A673 (cell line): Measurements from ENCODE around the gene MS4A15. TPM values are rescaled to one million over a fixed set of nuclear protein-coding genes. Genes with fewer than 3 reads are reported as not detected.

Experiments used
- BruUV-seq: library from RNA; stranded (reverse); fragments of 400-500 nt; replicated peaks from 2 replicates; lab custom pipeline; 2021; lab: Mats Ljungman, UMichigan
- CTCF ChIA-PET: fragments of 300-600 bp; sonication (Branson Sonifier 250); formaldehyde crosslinking; loops from one replicate; lab custom pipeline; 2022; ENCODE audit warnings: antibody characterized with exemption; lab: Charles Lee
- POLR2A ChIA-PET: fragments of 300-600 bp; sonication (Branson Sonifier 250); formaldehyde crosslinking; loops from one replicate; lab custom pipeline; 2022; ENCODE audit warnings: antibody characterized with exemption; ENCODE audit not compliant: low non-redundant PET; lab: Charles Lee
- DNase-seq: peaks from one replicate; pipeline ENCODE4 v3.0.0-alpha.2; 2015; ENCODE audit warnings: low spot score
- H3K27ac ChIP-seq: fragments of 200-600 bp; sonication (generic); 2 replicates; pipeline ENCODE4 v1.5.1; 2016; ENCODE audit warnings: mixed run types, low read depth, mild to moderate bottlenecking, mixed read lengths, antibody characterized with exemption, low read length; ENCODE audit not compliant: poor library complexity, severe bottlenecking
- H3K27me3 ChIP-seq: fragments of 200-600 bp; sonication (generic); replicated peaks from 2 replicates; pipeline ENCODE4 v1.6.1; 2017; ENCODE audit warnings: mixed run types, low read depth, mild to moderate bottlenecking, mixed read lengths, antibody characterized with exemption, low read length; ENCODE audit not compliant: insufficient read depth, poor library complexity
- H3K36me3 ChIP-seq: fragments of 200-600 bp; sonication (generic); 2 replicates; pipeline ENCODE4 v1.6.1; 2016; ENCODE audit warnings: mixed run types, mild to moderate bottlenecking, mixed read lengths, antibody characterized with exemption, low read length; ENCODE audit not compliant: insufficient read depth, poor library complexity, severe bottlenecking
- H3K4me1 ChIP-seq: fragments of 200-600 bp; sonication (generic); 2 replicates; pipeline ENCODE4 v1.6.1; 2017; ENCODE audit warnings: mixed run types, mild to moderate bottlenecking, mixed read lengths, antibody characterized with exemption, low read length; ENCODE audit not compliant: insufficient read depth, poor library complexity, severe bottlenecking
- H3K4me3 ChIP-seq: fragments of 200-600 bp; sonication (generic); 2 replicates; pipeline ENCODE4 v1.5.1; 2016; ENCODE audit warnings: low read depth, mixed run types, mild to moderate bottlenecking, mixed read lengths, low read length; ENCODE audit not compliant: poor library complexity, severe bottlenecking
- H3K9me3 ChIP-seq: fragments of 200-600 bp; sonication (generic); 2 replicates; pipeline ENCODE4 v1.6.1; 2016; ENCODE audit warnings: mixed run types, low read depth, mild to moderate bottlenecking, mixed read lengths, antibody characterized with exemption, low read length; ENCODE audit not compliant: poor library complexity, severe bottlenecking
- EZH2 ChIP-seq: fragments of 200-600 bp; sonication (generic); IDR thresholded peaks from 2 replicates; pipeline ENCODE4 v1.6.1; 2017; ENCODE audit warnings: borderline replicate concordance, low read depth, mild to moderate bottlenecking, mixed read lengths, antibody characterized with exemption, low read length; ENCODE audit not compliant: poor library complexity, severe bottlenecking
- intact Hi-C: fragments of 100-400 bp; cut with micrococcal nuclease; formaldehyde crosslinking; loops from one replicate; pipeline ENCODE4 v1.10.0; 2022; ENCODE audit not compliant: unreplicated experiment
- total RNA-seq: library from RNA; stranded (reverse); gene quantifications from 2 replicates; pipeline ENCODE4 v1.2.3, GENCODE V29; 2021
- TF ChIP-seq, protein P1 (sequence below): fragments of 300-800, 200-600 bp; sonication (generic); conservative IDR thresholded peaks from 2 replicates; pipeline ENCODE4 v1.5.1; 2017; ENCODE audit warnings: low read depth, mild to moderate bottlenecking, antibody characterized with exemption, low read length, moderate library complexity, mixed read lengths

Gene MS4A15
- total RNA-seq, 1 experiment from 2014 or later: not detected

DNA sequence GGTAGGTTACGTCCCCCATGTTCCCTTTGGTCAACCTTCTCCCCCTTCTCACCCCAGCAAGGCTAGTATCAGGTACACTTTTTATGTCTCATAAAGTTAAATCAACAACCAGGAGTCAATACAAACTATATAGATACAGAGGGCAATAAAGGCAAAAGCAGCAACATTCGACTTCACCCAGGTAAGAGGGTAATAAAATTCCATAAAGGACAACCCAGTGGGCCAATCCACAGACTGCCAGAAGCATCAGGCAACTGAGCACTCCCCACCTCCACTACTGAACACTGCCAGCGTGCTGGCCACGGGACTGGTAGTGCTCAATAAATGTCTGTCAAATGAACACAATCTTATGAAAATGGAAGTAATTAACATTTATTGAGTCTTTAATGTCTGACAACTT is 37.3 kb upstream of the MS4A15 start:
- Histone ChIP-seq H3K4me1 (no peaks in the 10 kb centered on the region), H3K4me3 (no peak overlapping the region), H3K27me3 (peaks cover 9% of the 10 kb centered on the region), H3K9me3 (no peaks in the 10 kb centered on the region), H3K27ac (no peak overlapping the region), H3K36me3 (no peaks in the 10 kb centered on the region)
- CTCF ChIA-PET: no interaction called here
- POLR2A ChIA-PET: no interaction called here
- TF ChIP-seq, protein P1, sequence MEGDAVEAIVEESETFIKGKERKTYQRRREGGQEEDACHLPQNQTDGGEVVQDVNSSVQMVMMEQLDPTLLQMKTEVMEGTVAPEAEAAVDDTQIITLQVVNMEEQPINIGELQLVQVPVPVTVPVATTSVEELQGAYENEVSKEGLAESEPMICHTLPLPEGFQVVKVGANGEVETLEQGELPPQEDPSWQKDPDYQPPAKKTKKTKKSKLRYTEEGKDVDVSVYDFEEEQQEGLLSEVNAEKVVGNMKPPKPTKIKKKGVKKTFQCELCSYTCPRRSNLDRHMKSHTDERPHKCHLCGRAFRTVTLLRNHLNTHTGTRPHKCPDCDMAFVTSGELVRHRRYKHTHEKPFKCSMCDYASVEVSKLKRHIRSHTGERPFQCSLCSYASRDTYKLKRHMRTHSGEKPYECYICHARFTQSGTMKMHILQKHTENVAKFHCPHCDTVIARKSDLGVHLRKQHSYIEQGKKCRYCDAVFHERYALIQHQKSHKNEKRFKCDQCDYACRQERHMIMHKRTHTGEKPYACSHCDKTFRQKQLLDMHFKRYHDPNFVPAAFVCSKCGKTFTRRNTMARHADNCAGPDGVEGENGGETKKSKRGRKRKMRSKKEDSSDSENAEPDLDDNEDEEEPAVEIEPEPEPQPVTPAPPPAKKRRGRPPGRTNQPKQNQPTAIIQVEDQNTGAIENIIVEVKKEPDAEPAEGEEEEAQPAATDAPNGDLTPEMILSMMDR: no peak
- TF ChIP-seq EZH2: no peak
- no peak for DNase-seq
- intact Hi-C loops: no loop called here
- no TSS peak for BruUV-seq

DNA sequence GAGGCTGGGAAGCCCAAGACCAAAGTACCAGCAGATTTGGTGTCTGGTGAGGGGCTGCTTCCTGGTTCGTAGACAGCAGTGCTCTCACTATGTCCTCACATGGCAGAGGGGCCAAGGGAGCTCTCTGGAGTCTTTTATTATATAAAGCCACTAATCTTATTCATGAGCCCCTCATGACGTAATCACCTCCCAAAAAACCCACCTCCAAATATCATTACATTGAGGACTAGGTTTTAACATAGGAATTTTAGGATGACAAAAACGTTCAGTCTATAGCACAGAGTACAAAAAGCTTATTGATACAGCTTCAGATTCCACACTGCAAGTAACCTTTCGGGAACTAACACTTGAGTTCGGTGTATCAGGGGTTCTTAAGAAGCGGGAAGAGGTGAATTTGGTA is 36.2 kb upstream of the MS4A15 start:
- ChIA-PET POLR2A (no interaction called here), CTCF (no interaction called here)
- no peak for DNase-seq
- Histone ChIP-seq H3K4me1 (no peaks in the 10 kb centered on the region), H3K4me3 (no peak overlapping the region), H3K27ac (no peak overlapping the region), H3K27me3 (peaks cover 16% of the 10 kb centered on the region), H3K36me3 (no peaks in the 10 kb centered on the region), H3K9me3 (no peaks in the 10 kb centered on the region)
- no TSS peak for BruUV-seq
- intact Hi-C loops: no loop called here
- TF ChIP-seq, protein P1: no peak
- no peak for TF ChIP-seq EZH2

DNA sequence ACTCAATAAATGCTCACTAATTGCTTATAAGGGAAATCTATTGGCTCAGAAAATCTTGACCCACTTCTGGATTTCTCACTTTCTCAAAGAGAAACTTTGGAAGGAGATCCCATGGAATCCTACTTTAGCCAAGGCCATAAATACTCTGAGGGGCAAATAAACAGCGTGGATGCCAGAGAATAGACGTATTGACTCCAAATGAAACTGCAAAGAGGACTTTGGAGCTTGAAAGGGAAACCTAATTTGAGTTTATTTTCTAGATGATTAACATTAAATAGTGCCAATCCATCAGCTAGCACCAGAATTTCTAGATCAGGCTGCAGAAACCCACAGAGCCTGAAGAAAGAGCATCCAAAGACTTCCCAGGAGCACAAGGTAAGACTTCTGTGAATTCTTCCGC is 32.2 kb upstream of the MS4A15 start, which contains the start of gene MS4A18:
TSS of gene MS4A18 (plus strand) at position 301 of the 400 bp plus-strand sequence.
- Histone ChIP-seq H3K4me3 (no peak within 1 kb of the TSS), H3K27me3 (peaks cover 37% of the 10 kb centered on the region), H3K27ac (no peak within 1 kb of the TSS), H3K4me1 (no peaks in the 10 kb centered on the region), H3K9me3 (no peaks in the 10 kb centered on the region), H3K36me3 (no peaks in the 10 kb centered on the region)
- no TSS peak for BruUV-seq
- TF ChIP-seq EZH2: no peak
- TF ChIP-seq, protein P1: no peak
- ChIA-PET POLR2A (no interaction called here), CTCF (no interaction called here)
- DNase-seq: no peak
- intact Hi-C loops: no loop called here
